PC-9 (cell line): ENCODE measurements around the gene ECSIT. TPM values are rescaled to one million over a fixed set of nuclear protein-coding genes. Genes with fewer than 3 reads are reported as not detected.

Experiments
- Bru-seq: library from RNA; stranded (reverse); fragments of 400-500 nt; gene quantifications from one replicate; lab custom pipeline; 2021; lab: Mats Ljungman, UMichigan
- BruChase-seq, 2 experiments: library from RNA; stranded (reverse); fragments of 400-500 nt; gene quantifications; one replicate each; lab custom pipeline; 2021; lab: Mats Ljungman, UMichigan
- BruUV-seq: library from RNA; stranded (reverse); fragments of 400-500 nt; replicated peaks from 2 replicates; lab custom pipeline; 2021; lab: Mats Ljungman, UMichigan
- CTCF ChIA-PET: fragments of 300-600 bp; sonication (Branson Sonifier 250); formaldehyde crosslinking; loops from one replicate; lab custom pipeline; 2022; ENCODE audit warnings: antibody characterized with exemption; lab: Charles Lee
- POLR2A ChIA-PET: fragments of 300-600 bp; sonication (Branson Sonifier 250); formaldehyde crosslinking; loops from one replicate; lab custom pipeline; 2022; ENCODE audit warnings: antibody characterized with exemption; ENCODE audit not compliant: unreplicated experiment; lab: Charles Lee
- DNase-seq, 2 experiments: peaks; one replicate each; pipeline versions ENCODE4 v3.0.0 to v3.0.0-alpha.2; 2015 to 2022; ENCODE audit warnings: mixed read lengths in 1 of 2
- H2AFZ ChIP-seq: fragments of 200-600 bp; sonication (generic); 2 replicates; pipeline ENCODE4 v1.8.1; 2017; ENCODE audit warnings: antibody characterized with exemption
- H3F3A ChIP-seq: fragments of 200-600 bp; sonication (generic); 2 replicates; pipeline ENCODE4 v1.8.1; 2017; ENCODE audit warnings: antibody characterized with exemption, mild to moderate bottlenecking, low read depth; ENCODE audit not compliant: insufficient read depth
- H3K27ac ChIP-seq: fragments of 200-600 bp; sonication (generic); 2 replicates; pipeline ENCODE4 v1.6.1; 2016; ENCODE audit warnings: mixed run types
- H3K27me3 ChIP-seq: fragments of 200-600 bp; sonication (generic); 2 replicates; pipeline ENCODE4 v1.6.1; 2016; ENCODE audit warnings: low read depth, mixed run types; ENCODE audit not compliant: insufficient read depth
- H3K36me3 ChIP-seq: fragments of 200-600 bp; sonication (generic); 2 replicates; pipeline ENCODE4 v1.6.1; 2016; ENCODE audit warnings: low read depth, mixed run types
- H3K4me1 ChIP-seq: fragments of 200-600 bp; sonication (generic); replicated peaks from 2 replicates; pipeline ENCODE4 v1.6.1; 2016; ENCODE audit warnings: mixed run types; ENCODE audit not compliant: insufficient read depth
- H3K4me2 ChIP-seq: fragments of 200-600 bp; sonication (generic); 2 replicates; pipeline ENCODE4 v1.6.1; 2017; ENCODE audit warnings: mixed run types
- H3K4me3 ChIP-seq: fragments of 200-600 bp; sonication (generic); 2 replicates; pipeline ENCODE4 v1.6.1; 2016; ENCODE audit warnings: mixed run types
- H3K79me2 ChIP-seq: fragments of 200-600 bp; sonication (generic); 2 replicates; pipeline ENCODE4 v1.6.1; 2017; ENCODE audit warnings: low read depth, mixed run types
- H3K9me2 ChIP-seq: fragments of 200-600 bp; sonication (generic); 2 replicates; pipeline ENCODE4 v1.8.1; 2017; ENCODE audit warnings: mild to moderate bottlenecking; ENCODE audit not compliant: insufficient read depth
- H3K9me3 ChIP-seq: fragments of 200-600 bp; sonication (generic); 2 replicates; pipeline ENCODE4 v1.8.1; 2016; ENCODE audit warnings: low read depth; ENCODE audit not compliant: insufficient read depth
- H4K20me1 ChIP-seq: fragments of 200-600 bp; sonication (generic); 2 replicates; pipeline ENCODE4 v1.8.1; 2017; ENCODE audit not compliant: insufficient read depth
- CTCF ChIP-seq: fragments of 200-600 bp; sonication (generic); conservative IDR thresholded peaks from 2 replicates; pipeline ENCODE4 v1.6.1; 2017; ENCODE audit warnings: mixed run types, antibody characterized with exemption, mild to moderate bottlenecking, moderate library complexity
- EZH2 ChIP-seq: fragments of 200-600 bp; sonication (generic); IDR thresholded peaks from 2 replicates; pipeline ENCODE4 v1.8.0; 2017; ENCODE audit warnings: antibody characterized with exemption, low read depth
- intact Hi-C: fragments of 100-400 bp; cut with micrococcal nuclease; formaldehyde crosslinking; loops from one replicate; pipeline ENCODE4 v1.10.0; 2022; ENCODE audit not compliant: unreplicated experiment
- long read RNA-seq: library from polyadenylated mRNA; stranded (forward); transcript quantifications from one replicate; pipeline ENCODE4 v2.0.0, GENCODE V29; 2022
- total RNA-seq: library from RNA; stranded (reverse); gene quantifications from 2 replicates; pipeline ENCODE4 v1.2.3, GENCODE V29; 2021

ECSIT gene
- total RNA-seq = 42.4 and 43.0 TPM in 2 replicates
- Bru-seq, nascent RNA = percentile 62 among the genes with signal in this experiment
- BruChase-seq, experiment 1, labeled RNA remaining after a 2-hour chase = percentile 50 among the genes with signal in this experiment
- BruChase-seq, experiment 2, labeled RNA remaining after a 6-hour chase = percentile 71 among the genes with signal in this experiment
- long read RNA-seq, transcript ECSIT-202 (8 exons, 1,700 nt) = major isoform, 64 of 92 reads
- long read RNA-seq, partial matches to known transcripts = 5 of 92 reads
- long read RNA-seq, other reads (novel, unspliced or antisense) = 20 of 92 reads

- Histone ChIP-seq H3K9me3 (no peaks in the 10 kb centered on the region), H3F3A (peaks cover 35% of the 10 kb centered on the region), H3K4me2 (peak within 1 kb of the TSS; percentile 96), H3K27me3 (no peaks in the 10 kb centered on the region), H3K27ac (peak within 1 kb of the TSS; percentile 81), H3K4me3 (peak within 1 kb of the TSS; percentile 70), H3K79me2 (peaks cover 26% of the 10 kb centered on the region), H4K20me1 (peaks cover 11% of the 10 kb centered on the region; the same call in 1 of the 2 replicates), H2AFZ (peak within 1 kb of the TSS; percentile 74), H3K36me3 (no peaks in the 10 kb centered on the region), H3K4me1 (peaks cover 27% of the 10 kb centered on the region), H3K9me2 (no peaks in the 10 kb centered on the region)
- DNase-seq = peak; percentile 97 to 99
- ChIA-PET CTCF (interaction anchor here (0.6 to 0.7 kb wide), 2 partner anchors 15 to 156 kb away, joined by 3 to 4 read pairs; no protein-coding TSS in a partner anchor), POLR2A (interaction anchor here (0.5 to 0.6 kb wide), 4 partner anchors 110 to 1418 kb away, joined by 3 to 7 read pairs (median 4); partner anchors contain the start of genes CCDC159 and TMEM205)
- intact Hi-C loops = loop anchor here (1.0 kb wide), 1 partner anchor 23 kb away; the partner anchor contains the start of gene ZNF653
- BruUV-seq = no TSS peak
- no peak for TF ChIP-seq EZH2
- TF ChIP-seq CTCF = no peak
Observed at GRCh38 chr19:11528551-11529341, at the start of gene ECSIT. ECSIT (minus strand) TSS chr19:11529134; CDS start chr19:11519170, 9,964 bp downstream.

GRCh38 chr19:11577451-11578257, 48.7 kb upstream of the ECSIT start, which contains the start of gene ACP5:
ACP5 (minus strand) TSS chr19:11577645; CDS start chr19:11577317, 328 bp downstream.
- CTCF ChIA-PET = no interaction called here
- no peak for DNase-seq
- no peak within 1 kb of the TSS for H2AFZ ChIP-seq

More at GRCh38 chr19:11577451-11578257, 48.7 kb upstream of the ECSIT start, which contains the start of gene ACP5:
- H3K4me3 ChIP-seq = no peak within 1 kb of the TSS
- H3K9me3 ChIP-seq = no peaks in the 10 kb centered on the region
- no peaks in the 10 kb centered on the region for H3K4me1 ChIP-seq
- H3F3A ChIP-seq = no peaks in the 10 kb centered on the region; the same call in 1 of the 2 replicates
- no peaks in the 10 kb centered on the region for H3K79me2 ChIP-seq
- no peak within 1 kb of the TSS for H3K27ac ChIP-seq
- intact Hi-C loops = no loop called here
- no TSS peak for BruUV-seq
- H3K36me3 ChIP-seq = no peaks in the 10 kb centered on the region
- POLR2A ChIA-PET = no interaction called here
- no peak within 1 kb of the TSS for H3K4me2 ChIP-seq
- TF ChIP-seq CTCF (no peak), EZH2 (no peak)
- no peaks in the 10 kb centered on the region for H3K27me3 ChIP-seq
- H3K9me2 ChIP-seq = no peaks in the 10 kb centered on the region
- H4K20me1 ChIP-seq = no peaks in the 10 kb centered on the region
